ENCODE results near the gene IGFBP7. TPM values are rescaled to one million over a fixed set of nuclear protein-coding genes. Genes with fewer than 3 reads are reported as not detected.

Gene IGFBP7
- total and polyA plus RNA-seq, 2 of the 8 experiments (the other 6 are each of a cell fraction or from before 2014, with no cell fraction given), result 0.17 to 0.48 TPM

DNA sequence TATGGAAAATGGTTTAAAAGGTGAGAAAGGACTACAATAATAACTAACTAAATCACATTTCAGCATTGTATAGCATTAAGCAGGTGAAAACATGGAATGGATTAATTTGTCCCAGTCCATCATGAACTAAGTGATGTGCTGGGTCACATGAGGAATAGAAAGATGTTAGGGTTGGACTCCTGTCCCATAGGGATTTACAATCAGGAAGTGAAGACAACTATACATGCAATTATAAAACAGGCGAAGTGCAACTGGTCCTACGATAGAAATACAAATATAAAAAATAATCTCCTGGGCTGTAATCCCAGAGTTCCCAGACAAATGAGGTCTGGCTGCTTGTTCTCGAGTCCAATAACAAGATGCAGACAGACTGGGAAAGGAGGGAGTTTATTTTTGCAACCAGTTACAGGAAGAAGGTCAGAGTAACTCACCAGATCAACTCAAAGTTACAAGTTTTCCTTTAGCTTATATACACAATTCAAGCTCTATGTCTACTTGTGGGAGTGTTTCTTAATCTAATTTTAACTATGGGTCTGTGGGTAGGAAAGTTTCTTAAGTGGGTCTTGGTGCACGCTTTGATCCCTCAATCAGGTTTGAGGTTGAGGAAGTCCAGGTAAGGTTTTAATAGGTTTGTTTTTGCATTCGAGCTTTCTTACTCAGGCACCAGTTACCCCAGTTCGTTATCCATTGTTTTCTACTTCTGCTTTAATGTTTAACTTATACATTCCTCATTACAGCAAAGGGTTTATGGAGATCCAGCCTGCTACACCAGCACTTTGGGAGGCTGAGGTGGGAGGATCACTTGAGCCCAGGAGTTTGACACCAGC lies 50.1 kb downstream of the IGFBP7 start:
- TF ChIP-seq NRF1 (IDR thresholded peaks at IDR 0.05; ENCODE audit: low read depth, low read length), result no peak
- no peak for TF ChIP-seq RBBP5 (IDR thresholded peaks at IDR 0.05; ENCODE audit: borderline replicate concordance, low read depth, low read length)
- TF ChIP-seq SP4 (IDR thresholded peaks at IDR 0.05; ENCODE audit: low read length), result no peak
- no peak for TF ChIP-seq KDM1A (IDR thresholded peaks at IDR 0.05; ENCODE audit: borderline replicate concordance, low read length)
- TF ChIP-seq PHF8 (conservative IDR thresholded peaks at IDR 0.05; ENCODE audit: low read depth, low read length), result no peak
- no peak for TF ChIP-seq MAX (IDR thresholded peaks at IDR 0.05)
- no peak for TF ChIP-seq HDAC6 (IDR thresholded peaks at IDR 0.05; ENCODE audit: low read depth, low read length)
- TF ChIP-seq TCF12 (IDR thresholded peaks at IDR 0.05; ENCODE audit: low read depth, low read length), result no peak
- no peak for TF ChIP-seq YY1 (IDR thresholded peaks at IDR 0.05; ENCODE audit: low read depth, low read length)
- Histone ChIP-seq H2BK20ac (ENCODE audit: low read length) (no peak overlapping the region), H2BK12ac (ENCODE audit: low read depth, low read length) (no peak overlapping the region), H3K4me2 (ENCODE audit: insufficient read depth in 1 of 2, low read depth in 2 of 2, low read length in 2 of 2) (no peak overlapping the region), H3K14ac (ENCODE audit: insufficient read length) (no peak overlapping the region), H3K4me1 (replicated peaks in 1 of 4; ENCODE audit: control insufficient read depth in 3 of 4, insufficient read depth in 4 of 4, low read length in 3 of 4) (no peaks in the 10 kb centered on the region), H3K79me2 (ENCODE audit: control insufficient read depth in 1 of 2, insufficient read depth in 2 of 2, low read length in 2 of 2) (no peaks in the 10 kb centered on the region), H2AK5ac (ENCODE audit: low read depth, low read length) (no peak overlapping the region), H3K18ac (ENCODE audit: extremely low read depth, low read length) (no peak overlapping the region), H3K27me3 (replicated peaks in 1 of 4; ENCODE audit: control insufficient read depth in 3 of 4, extremely low read depth in 1 of 4, insufficient read depth in 3 of 4, low read length in 3 of 4) (no peaks in the 10 kb centered on the region), H2BK120ac (replicated peaks; ENCODE audit: low read depth, low read length) (no peak overlapping the region), H4K5ac (ENCODE audit: insufficient read length, low read depth, low read length) (no peak overlapping the region), H3K23me2 (ENCODE audit: low read depth, low read length) (no peaks in the 10 kb centered on the region), H3K23ac (ENCODE audit: insufficient read length) (no peak overlapping the region), H3K4me3 (ENCODE audit: extremely low read depth in 1 of 4, insufficient read depth in 2 of 4, low read depth in 3 of 4, low read length in 4 of 4) (no peak overlapping the region), H3K4ac (replicated peaks; ENCODE audit: insufficient read length, low read depth, low read length) (no peak overlapping the region), H3K79me1 (ENCODE audit: low read depth, low read length) (no peaks in the 10 kb centered on the region), H4K20me1 (replicated peaks in 1 of 2; ENCODE audit: control insufficient read depth in 1 of 2, insufficient read depth in 2 of 2, low read length in 2 of 2) (no peaks in the 10 kb centered on the region), H4K91ac (replicated peaks; ENCODE audit: insufficient read length, low read length) (no peak overlapping the region), H3K9me3 (ENCODE audit: insufficient read depth in 2 of 2, low read depth in 1 of 2, low read length in 1 of 2) (no peaks in the 10 kb centered on the region), H3K36me3 (ENCODE audit: control insufficient read depth in 2 of 4, insufficient read depth in 4 of 4, low read length in 3 of 4) (no peaks in the 10 kb centered on the region), H4K8ac (ENCODE audit: extremely low read depth, insufficient read depth, low read length) (no peak overlapping the region), H3K9ac (replicated peaks in 1 of 4; ENCODE audit: extremely low read depth in 1 of 4, low read depth in 3 of 4, low read length in 3 of 4) (no peak overlapping the region), H2AFZ (ENCODE audit: low read length) (no peak overlapping the region), H3K56ac (replicated peaks; ENCODE audit: insufficient read length, low read depth, low read length) (no peak overlapping the region), H2BK5ac (ENCODE audit: low read depth, low read length) (no peak overlapping the region), H2BK15ac (ENCODE audit: low read length) (no peak overlapping the region), H3K27ac (ENCODE audit: low read depth, low read length) (no peak overlapping the region)
- CTCF ChIA-PET (ENCODE audit: partially characterized antibody), result no interaction called here
- no peak for FAIRE-seq
- POLR2A ChIA-PET (ENCODE audit: partially characterized antibody), result no interaction called here
- DNase-seq (ENCODE audit: low read depth in 1 of 2, low spot score in 2 of 2), result no peak
- WGBS, 2 experiments (ENCODE audit: extremely low coverage in 1 of 2, insufficient coverage in 1 of 2, insufficient read length in 1 of 2, insufficient replicate concordance in 2 of 2, low coverage in 1 of 2, low lambda C conversion rate in 2 of 2, missing lambda C conversion rate in 1 of 2), result 93% methylated on average over 6 of the region's 6 CpGs; no CpG with 5 or more reads in 1 of the 2 experiments
